H1 (cell line): ENCODE results near the gene ADARB2.
A peak's percentile ranks its signal among the peaks of the same experiment; 100 is the strongest.

Source experiments
- CEBPB ChIP-seq: IDR thresholded peaks from 2 replicates; pipeline ENCODE4 v1.6.1; 2012; ENCODE audit warnings: low read depth, low read length
- EGR1 ChIP-seq: IDR thresholded peaks from 2 replicates; pipeline ENCODE4 v1.6.1; 2011; ENCODE audit warnings: low read depth, low read length, borderline replicate concordance
- EZH2 ChIP-seq: fragments of 200-600 bp; sonication (generic); IDR thresholded peaks from 2 replicates; pipeline ENCODE4 v1.7.1; 2012; ENCODE audit warnings: low read depth, mild to moderate bottlenecking, moderate library complexity, low read length, inconsistent platforms; ENCODE audit not compliant: severe bottlenecking
- HDAC6 ChIP-seq: IDR thresholded peaks from one replicate; pipeline ENCODE4 v1.7.1; 2012; ENCODE audit warnings: low read depth, mild to moderate bottlenecking, inconsistent platforms, low read length, moderate library complexity
- JUN ChIP-seq: IDR thresholded peaks from 2 replicates; pipeline ENCODE4 v1.6.1; 2011; ENCODE audit warnings: low read depth, mild to moderate bottlenecking, improper control_type of control experiment, low read length
- JUND ChIP-seq: IDR thresholded peaks from 2 replicates; pipeline ENCODE4 v1.6.1; 2011; ENCODE audit warnings: mild to moderate bottlenecking, improper control_type of control experiment, low read length
- POLR2A ChIP-seq, 2 experiments: IDR thresholded peaks; 1 replicate in 1 of 2; 2 replicates in 1 of 2; pipeline ENCODE4 v1.6.1; 2011; ENCODE audit warnings: low read depth in 2 of 2, low read length in 2 of 2, mild to moderate bottlenecking in 2 of 2; ENCODE audit errors: control extremely low read depth in 1 of 2
- RAD21 ChIP-seq, 2 experiments: IDR thresholded peaks in 1 of 2; conservative IDR thresholded peaks in 1 of 2; 2 replicates each; pipeline ENCODE4 v1.6.1; 2011; ENCODE audit warnings: low read depth in 2 of 2, low read length in 2 of 2, improper control_type of control experiment in 1 of 2, inconsistent platforms in 1 of 2, mild to moderate bottlenecking in 1 of 2, moderate library complexity in 1 of 2
- RFX5 ChIP-seq: IDR thresholded peaks from 2 replicates; pipeline ENCODE4 v1.6.1; 2011; ENCODE audit warnings: low read depth, low read length, improper control_type of control experiment, borderline replicate concordance
- SIRT6 ChIP-seq: IDR thresholded peaks from one replicate; pipeline ENCODE4 v1.7.1; 2012; ENCODE audit warnings: low read length, inconsistent platforms
- TAF1 ChIP-seq: IDR thresholded peaks from 2 replicates; pipeline ENCODE4 v1.6.1; 2011; ENCODE audit warnings: mild to moderate bottlenecking, low read depth, low read length
- TF ChIP-seq, protein P1 (sequence below), 3 experiments: IDR thresholded peaks; 1 replicate in 2 of 3; 2 replicates in 1 of 3; pipeline versions ENCODE4 v1.5.1 to v1.6.1; 2011; ENCODE audit warnings: low read length in 3 of 3, mild to moderate bottlenecking in 3 of 3, inconsistent platforms in 2 of 3, low read depth in 1 of 3, moderate library complexity in 1 of 3; ENCODE audit not compliant: insufficient read depth in 1 of 3; ENCODE audit errors: control extremely low read depth in 1 of 3

DNA sequence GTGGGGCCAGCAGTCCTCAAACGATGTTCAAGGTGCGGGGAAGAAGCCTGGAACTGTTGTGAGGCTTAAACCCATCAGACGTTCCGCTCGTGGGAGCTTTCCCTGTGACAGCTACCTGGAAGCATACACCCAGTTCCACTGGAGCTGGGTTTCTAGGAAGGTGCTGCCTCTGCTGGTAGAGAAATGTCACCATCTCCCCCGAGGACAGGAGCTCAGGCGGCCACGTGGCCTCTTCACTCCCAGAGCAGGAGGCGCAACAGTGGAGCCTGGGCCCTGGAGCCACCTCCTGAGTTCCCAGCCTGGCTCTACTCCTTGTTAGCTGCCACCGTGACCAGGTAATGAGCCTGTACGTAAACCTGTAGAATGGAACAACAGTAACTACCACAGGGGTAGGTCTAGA is 156.1 kb downstream of the ADARB2 start:
- TF ChIP-seq RFX5 (no peak), JUN (no peak), TAF1 (no peak), POLR2A (IDR thresholded peaks at IDR 0.05; ENCODE audit: control extremely low read depth in 1 of 2, low read depth in 2 of 2, low read length in 2 of 2) (no peak), RAD21 (IDR thresholded peaks at IDR 0.05 in 1 of 2, conservative IDR thresholded peaks at IDR 0.05 in 1 of 2; ENCODE audit: low read depth in 2 of 2, low read length in 2 of 2) (peak; percentile 55 to 67), JUND (no peak), CEBPB (no peak), SIRT6 (no peak), HDAC6 (no peak), EGR1 (no peak), EZH2 (no peak)
- TF ChIP-seq, protein P1, sequence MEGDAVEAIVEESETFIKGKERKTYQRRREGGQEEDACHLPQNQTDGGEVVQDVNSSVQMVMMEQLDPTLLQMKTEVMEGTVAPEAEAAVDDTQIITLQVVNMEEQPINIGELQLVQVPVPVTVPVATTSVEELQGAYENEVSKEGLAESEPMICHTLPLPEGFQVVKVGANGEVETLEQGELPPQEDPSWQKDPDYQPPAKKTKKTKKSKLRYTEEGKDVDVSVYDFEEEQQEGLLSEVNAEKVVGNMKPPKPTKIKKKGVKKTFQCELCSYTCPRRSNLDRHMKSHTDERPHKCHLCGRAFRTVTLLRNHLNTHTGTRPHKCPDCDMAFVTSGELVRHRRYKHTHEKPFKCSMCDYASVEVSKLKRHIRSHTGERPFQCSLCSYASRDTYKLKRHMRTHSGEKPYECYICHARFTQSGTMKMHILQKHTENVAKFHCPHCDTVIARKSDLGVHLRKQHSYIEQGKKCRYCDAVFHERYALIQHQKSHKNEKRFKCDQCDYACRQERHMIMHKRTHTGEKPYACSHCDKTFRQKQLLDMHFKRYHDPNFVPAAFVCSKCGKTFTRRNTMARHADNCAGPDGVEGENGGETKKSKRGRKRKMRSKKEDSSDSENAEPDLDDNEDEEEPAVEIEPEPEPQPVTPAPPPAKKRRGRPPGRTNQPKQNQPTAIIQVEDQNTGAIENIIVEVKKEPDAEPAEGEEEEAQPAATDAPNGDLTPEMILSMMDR (IDR thresholded peaks at IDR 0.05; ENCODE audit: control extremely low read depth in 1 of 3, insufficient read depth in 1 of 3, low read depth in 1 of 3, low read length in 3 of 3): peak; percentile 39 to 62 (median 43); a peak in 3 of 4 replicates
